GM18498 (cell line): Measurements from ENCODE around the gene ALKBH5.

ENCODE experiments used
- ATAC-seq: cut with Tn5 transposase; IDR thresholded peaks from one replicate; pipeline ENCODE4 v1.9.1; 2021; ENCODE audit warnings: mild to moderate bottlenecking, moderate library complexity; ENCODE audit not compliant: unreplicated experiment

The ALKBH5 gene

DNA sequence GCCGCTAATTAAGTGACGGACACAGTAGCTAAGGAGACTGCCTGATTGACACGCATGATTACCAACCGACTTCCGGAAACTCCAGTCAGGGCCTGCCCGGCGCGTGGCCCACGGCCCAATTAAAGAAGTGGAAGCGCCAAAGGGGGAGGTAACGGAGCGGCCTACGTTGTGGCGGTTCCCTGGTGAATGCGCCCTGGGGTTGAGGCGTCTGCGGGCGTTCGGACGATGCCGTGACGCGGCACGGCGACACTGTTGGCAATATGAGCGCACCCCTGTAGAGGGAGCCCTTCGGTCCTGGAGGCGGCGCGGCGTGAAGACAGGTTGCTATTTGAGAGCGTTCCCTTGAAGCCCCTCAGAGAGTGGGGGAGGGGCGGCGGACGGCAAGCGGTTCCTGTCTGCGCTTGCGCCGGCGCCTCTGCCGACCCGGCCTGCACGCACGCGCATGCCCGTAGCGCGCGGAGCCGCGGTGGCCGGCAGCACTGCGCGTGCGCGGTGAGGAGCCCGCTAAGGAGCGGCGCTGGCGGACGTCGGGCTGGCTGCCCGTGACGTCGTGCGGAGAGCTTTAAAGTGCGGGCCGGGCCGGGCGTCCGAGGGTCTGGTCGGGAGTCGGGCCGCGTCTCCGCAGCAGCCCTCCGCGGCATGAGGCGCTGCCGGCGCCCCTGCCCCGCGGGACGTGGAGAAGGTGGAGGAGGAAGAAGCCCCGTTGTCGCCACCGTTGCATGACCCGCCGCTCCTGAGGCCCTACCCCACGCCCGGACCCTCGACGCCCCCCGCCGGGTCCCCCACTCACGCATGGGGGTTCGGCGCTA, at the start of gene ALKBH5:
Gene ALKBH5, plus strand, starts transcription at position 495 of the 809 bp plus-strand sequence. CDS start 416 bp downstream, outside the sequence.
- ATAC-seq = peak; percentile 79

DNA sequence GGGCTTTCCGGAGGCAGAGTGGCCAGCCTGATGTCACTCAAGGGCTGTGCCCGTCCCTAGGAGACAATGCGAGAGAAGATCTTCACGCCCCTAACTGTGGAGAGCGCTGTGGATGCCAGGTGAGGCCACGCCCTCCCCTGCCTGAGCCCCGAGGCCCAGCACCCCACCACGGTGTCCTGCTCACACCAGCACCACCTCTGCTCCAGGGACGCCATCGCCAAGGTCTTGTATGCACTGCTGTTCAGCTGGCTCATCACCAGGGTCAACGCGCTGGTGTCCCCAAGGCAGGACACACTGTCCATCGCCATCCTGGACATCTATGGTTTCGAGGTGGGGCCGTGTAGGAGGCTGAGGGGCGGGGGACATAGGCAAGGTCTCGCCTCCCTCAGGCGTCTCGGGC, 47.3 kb upstream of the ALKBH5 start:
- ATAC-seq = no peak

DNA sequence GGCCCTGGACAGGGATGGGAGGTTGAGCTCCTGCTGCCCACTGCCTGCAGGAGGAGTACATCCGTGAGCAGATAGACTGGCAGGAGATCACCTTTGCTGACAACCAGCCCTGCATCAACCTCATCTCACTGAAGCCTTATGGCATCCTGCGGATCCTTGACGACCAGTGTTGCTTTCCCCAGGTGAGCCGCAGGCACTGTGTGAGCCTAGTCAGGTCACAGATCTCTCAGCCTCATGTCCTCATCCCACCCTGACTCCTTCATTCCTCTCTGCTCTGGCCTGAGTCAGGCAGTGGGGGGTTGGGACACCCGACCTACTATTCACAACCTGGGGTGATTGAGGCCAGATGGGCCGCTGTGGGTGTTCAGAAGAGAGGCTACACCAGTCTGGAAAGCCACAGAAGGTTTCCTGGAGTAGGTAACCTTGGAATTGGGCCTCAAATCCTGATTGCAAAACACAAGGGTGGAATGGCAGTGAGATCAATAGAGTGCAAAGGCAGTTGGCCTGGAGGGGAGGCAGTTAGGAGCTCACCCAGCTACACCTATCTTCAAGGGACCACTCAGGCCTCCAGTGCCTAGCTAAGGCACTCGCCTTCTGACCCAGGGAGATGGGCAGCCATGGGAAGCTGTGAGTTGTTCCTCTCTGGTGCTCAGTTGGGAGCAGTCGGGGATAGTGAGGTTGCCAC, 45.4 kb upstream of the ALKBH5 start:
- no peak for ATAC-seq

DNA sequence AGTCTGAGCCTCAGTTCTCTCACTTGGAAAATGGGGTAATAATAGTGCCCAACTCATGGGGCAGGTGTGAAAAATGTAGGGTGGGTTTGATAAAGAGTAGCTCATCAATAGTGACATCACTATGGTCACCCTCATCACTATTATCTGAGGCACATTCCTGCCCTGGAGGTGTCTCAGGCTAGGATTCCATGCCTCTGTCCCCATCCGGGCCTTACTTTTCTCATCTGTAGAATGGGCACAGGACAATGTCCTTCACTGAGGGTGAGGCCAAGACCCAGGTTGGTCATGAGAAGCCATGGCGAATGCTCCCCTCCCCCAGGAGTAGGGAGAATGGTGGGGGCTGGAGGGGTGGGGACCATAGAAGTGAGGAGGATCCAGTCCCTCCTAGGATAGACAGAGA, 44.5 kb upstream of the ALKBH5 start:
- ATAC-seq = no peak

DNA sequence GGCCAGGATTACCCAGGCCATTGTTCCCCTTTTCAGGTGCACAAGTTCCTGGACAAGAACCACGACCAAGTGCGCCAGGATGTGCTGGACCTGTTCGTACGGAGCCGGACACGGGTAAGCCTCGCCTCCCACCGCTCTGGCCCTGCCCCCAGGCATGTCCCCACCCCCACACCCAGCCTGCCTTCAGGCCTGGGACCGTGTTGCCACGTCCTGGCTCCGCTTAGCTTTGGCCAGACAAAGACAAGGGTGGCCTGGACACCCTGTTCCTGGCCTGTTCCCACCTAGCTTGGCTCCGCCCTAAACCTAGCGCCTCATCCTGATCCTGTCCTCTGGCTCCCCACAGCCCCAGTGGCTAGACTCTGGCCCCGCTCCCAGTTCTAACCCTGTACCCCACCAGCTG, 44.1 kb upstream of the ALKBH5 start:
- ATAC-seq = no peak

DNA sequence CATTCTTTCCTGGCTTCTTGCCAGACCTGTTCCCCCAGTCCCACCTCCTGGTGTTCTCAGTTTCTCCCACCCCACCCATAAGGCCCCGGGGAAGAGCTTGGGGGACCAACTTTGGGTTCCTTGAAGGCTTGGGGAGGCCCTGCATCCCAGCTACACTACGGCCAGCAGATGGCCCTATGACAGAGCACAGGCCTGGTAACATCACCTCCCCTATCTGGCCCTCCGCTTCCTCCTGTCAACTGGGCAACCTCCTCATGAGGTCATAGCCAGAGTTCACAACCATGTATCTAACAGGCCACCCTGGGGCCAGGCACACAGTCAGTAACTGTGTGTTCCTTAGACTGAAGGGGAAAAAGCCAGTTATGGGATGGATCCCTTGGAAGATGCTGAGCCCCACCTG, 43.7 kb upstream of the ALKBH5 start:
- ATAC-seq = no peak

DNA sequence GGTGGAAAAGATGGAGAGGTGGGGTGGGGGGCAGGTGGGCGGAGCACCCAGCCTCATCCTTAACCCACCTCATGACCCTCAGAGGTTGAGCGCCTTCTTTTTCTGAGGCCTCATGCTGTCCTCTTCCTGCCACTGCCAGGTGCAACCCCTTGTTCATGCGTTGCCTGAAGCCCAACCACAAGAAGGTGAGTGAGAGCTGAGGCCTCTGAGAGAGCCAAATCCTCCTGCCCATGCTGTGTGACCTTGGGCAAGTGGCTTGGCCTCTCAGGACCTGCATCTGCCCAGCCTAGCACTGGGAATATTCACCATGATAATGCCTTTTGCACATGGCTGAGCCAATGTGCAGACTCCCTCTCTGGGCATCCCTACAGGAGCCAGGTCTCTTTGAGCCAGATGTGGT, 43.0 kb upstream of the ALKBH5 start:
- no peak for ATAC-seq

DNA sequence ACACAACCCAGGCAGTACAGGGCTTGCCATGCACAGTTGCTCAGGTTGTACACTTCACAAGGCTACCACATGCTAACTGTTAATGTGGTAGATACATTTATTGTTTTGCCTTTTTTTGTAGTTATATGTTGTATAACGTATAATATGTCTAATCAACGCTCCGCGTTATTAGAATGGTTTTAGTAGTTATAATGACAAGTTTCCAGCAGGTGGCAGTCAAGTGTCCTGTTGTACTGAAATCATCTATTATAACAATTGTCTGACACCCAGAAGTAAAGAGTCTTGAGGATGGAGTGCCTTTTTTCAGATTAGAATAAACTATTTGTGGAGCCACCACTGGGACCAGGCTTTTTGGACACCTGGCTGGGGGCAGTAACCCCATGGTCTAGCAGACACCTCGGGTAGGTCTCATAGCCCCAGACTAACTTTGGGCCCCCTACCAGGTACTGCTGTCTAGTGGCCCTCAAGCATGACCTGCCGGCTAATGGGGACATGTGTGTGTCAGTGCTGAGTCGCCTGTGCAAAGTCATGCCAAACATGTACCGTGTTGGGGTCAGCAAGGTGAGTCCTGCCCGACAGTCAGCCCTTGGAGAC, 42.3 kb upstream of the ALKBH5 start:
- ATAC-seq = no peak

DNA sequence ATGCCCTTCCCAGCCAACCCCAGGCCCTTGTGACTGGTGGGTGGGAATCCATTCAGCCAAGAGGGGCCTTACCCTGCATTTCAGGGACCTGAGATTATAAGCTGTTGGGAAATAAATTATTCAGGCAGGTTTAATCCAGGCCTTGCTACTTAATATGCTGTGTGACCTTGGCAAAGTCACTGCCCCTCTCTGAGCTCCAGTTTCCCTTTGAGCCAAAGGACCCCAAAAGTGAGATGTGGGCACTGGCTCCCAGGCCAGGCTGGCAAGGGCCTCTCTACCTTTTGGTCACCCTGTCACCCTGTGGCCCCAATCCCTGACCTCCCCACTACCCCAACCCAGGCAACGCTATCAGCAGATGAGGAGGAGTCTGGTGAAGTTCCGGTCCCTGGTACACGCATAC, 41.2 kb upstream of the ALKBH5 start:
- ATAC-seq = no peak

DNA sequence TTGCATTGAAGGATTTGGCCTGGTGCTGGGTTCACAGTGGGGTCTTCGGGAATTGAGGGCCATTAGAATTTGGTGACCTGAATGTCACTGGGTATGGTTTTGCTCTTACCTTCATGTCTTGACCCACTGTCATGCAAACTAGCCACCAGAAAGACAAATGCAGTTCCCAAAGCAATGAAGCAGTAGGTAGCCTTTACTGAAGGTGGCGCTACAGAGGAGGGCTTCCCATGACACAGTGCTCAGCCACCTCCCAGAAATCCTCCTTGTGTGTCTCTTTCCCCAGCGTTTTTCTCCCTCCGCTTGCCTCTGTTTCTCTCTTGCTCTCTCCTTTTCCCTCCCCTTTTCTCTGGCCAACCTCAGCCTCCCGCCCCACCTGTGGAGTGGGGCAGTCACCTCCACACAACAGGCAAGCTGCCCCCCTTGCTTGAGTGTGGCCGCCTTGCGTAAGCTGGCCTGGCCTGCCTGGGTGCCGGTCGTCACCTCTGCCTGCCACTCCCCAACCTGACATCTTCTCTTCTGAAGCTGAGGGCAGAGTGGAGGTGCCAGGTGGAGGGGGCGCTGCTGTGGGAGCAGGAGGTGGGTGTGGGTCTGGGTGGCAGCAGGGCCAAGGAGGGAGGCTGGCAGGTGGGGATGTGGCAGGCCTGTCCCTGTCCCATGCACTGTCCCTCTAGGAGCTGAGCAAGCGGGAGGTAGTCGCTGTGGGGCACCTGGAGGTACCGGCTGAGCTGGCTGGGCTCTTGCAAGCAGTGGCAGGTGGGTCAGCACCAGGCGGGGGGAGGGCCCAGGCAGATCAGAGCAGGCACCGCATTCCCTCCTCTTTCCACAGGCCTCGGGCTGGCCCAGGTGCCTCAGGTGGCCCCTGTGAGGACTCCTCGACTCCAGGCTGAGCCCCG, 40.3 kb upstream of the ALKBH5 start:
- no peak for ATAC-seq

DNA sequence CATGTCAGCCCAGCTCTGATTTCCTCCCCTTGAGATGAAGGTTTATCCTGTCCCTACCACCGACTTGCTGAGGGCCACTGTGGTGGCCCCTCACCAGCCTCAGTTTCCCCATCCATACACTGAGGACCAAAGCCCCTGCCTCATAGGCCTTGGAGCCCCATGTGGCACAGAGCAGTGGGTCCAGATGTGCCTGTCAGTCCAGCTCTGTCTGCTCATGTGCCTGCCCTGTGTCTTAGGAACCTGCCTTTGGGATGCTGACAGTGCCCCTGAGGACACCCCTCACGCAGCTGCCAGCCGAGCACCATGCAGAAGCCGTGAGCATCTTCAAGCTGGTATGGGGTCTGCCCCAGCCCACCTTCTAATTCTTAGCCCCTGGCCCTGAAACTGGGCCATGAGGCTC, 39.4 kb upstream of the ALKBH5 start:
- no peak for ATAC-seq

DNA sequence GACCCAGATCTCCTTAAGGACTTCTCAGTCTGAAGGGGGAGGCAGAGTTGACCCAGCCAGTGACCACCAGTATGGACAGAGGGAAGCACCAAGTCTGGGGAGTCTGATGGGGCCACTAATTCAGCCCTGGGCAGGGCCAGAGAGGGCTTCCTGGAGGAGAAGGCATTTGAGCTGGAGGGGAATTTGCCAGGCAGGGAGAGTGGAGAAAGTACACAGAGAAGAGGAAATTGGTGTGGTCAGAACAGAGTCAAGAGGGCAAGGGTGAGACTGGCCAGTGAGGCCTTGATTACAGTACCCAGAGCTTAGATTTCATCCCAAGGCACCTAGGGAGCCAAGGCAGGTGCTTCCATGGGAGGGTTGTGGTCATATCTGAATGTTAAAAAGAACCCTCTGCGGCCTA, 38.8 kb upstream of the ALKBH5 start:
- no peak for ATAC-seq

DNA sequence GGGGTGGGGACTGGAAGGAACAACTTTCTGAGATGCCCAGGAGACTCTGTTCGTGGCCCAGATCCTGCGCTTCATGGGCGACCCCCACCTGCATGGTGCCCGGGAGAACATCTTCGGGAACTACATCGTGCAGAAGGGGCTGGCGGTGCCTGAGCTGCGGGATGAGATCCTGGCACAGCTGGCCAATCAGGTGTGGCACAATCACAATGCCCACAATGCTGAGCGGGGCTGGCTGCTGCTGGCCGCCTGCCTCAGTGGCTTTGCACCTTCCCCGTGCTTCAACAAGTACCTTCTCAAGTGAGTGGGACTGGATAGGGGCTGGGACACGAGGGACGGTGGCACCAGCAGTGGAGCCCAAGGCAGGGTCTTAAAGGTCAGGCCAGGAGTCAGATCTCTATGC, 37.8 kb upstream of the ALKBH5 start:
- ATAC-seq = no peak

DNA sequence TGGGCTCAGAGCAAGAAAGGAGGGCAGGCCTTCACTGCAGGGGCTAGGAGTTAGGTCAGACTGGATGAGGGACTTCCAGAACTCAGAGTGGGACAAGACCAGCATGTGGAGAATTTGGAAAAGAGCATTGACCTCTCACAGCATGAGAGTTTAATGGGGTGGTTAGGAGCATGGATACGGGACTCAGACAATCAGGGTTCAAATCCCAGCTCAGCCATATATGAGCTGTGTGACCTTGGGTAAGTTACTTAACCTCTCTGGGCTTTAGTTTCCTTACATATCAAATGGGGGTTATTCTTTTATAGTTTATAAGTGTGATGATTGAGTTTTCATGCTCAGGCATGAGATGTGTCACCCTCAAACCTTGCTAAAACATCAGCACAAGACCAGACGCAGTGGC, 37.4 kb upstream of the ALKBH5 start:
- ATAC-seq = no peak

DNA sequence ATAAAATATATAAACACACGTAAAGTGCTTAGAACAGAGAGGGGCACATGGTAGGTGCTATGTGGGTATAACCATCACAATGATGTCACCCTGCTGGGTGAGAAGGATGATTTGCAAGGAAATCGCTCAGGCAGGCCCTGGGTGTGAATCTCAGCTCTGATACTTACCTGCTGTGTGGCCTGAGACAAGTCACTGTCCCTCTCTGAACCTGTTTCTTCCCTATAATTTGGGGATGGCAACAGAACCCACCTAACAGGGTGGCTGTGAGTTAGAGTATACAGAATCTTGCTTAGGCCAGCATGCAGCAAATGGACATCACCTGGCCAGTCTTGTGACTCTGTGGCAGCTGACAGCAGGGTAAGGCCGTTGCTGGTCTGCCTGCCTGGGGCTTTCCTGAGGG, 36.6 kb upstream of the ALKBH5 start:
- ATAC-seq = no peak

DNA sequence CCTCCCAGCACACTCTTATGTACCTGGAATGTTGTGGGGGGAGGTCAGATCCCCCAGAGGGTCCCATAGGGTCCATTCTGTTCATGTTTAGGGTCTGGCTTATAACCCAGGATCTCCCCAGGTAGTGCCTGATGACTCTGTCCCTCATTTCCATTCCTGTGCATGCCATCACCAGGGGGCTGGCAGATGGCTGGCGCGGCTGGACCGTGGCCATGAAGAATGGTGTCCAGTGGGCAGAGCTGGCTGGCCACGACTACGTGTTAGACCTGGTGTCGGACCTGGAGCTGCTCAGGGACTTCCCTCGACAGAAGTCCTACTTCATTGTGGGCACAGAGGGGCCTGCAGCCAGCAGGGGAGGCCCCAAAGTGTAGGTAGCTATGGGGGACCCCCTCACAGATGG, 35.0 kb upstream of the ALKBH5 start:
- ATAC-seq = no peak

DNA sequence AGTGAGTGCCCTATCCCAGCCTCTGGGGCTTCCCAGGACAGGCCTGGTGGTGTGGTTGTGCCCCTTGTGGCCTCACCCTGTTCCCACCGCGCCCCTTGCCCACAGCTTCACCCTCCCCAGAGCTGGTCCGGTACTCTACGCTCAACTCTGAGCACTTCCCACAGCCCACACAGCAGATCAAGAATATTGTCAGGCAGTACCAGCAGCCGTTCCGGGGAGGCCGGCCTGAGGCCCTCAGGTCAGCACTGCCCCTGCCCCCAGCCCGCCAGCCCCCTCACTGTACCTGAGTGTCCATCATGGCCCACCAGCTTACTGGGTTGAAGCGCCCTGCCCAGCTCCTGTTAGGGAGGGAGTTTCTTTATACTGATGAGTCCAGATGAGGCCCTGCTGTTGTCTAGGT, 32.3 kb upstream of the ALKBH5 start:
- no peak for ATAC-seq

DNA sequence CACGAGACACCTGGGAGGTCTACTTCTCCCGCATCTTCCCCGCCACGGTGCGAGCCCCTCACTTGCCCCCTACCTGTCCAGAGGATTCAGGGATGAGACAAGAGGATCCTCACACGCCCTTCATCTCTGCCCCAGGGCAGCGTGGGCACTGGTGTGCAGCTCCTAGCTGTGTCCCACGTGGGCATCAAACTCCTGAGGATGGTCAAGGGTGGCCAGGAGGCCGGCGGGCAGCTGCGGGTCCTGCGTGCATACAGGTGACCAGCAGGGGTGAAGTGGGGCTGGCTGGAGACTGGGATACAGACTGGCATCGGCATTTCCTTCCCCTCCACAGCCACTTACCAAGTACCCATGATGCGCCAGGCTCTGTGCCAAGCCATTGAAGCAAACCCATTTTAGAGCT, 28.4 kb upstream of the ALKBH5 start:
- ATAC-seq = no peak

DNA sequence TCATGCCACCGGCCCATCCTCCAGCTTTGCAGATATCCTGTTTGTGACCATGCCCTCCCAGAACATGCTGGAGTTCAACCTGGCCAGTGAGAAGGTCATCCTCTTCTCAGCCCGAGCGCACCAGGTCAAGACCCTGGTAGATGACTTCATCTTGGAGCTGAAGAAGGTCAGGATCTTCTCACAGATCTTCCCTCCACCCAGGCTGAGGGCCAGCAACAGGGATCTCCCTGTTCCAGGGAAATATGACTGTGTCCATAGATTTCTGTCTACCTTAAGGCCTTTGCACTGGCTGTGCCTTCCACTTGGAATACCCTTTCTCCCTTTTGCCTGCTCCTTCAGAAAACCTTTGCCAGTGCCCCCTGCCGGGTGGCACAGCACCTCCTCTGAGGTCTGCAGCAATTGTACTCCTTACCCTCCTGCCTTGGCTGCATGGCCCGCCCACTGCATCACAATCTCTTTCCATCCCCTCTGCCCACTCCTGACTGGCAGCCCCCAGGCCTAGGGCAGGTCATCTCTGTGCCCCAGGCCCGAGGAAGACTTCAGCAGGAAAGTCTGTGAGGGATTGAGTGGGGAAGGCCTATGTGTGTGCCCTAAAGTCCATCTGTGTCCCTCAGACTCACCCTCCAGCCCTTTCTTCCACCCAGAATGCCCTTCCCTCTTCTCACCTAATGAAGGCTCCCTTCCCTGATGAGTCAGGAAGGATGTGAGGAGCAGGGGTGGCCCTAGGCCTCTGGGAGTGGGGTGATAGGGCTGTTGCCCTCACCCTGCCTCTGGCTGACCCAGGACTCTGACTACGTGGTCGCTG, 27.3 kb upstream of the ALKBH5 start:
- ATAC-seq = no peak

DNA sequence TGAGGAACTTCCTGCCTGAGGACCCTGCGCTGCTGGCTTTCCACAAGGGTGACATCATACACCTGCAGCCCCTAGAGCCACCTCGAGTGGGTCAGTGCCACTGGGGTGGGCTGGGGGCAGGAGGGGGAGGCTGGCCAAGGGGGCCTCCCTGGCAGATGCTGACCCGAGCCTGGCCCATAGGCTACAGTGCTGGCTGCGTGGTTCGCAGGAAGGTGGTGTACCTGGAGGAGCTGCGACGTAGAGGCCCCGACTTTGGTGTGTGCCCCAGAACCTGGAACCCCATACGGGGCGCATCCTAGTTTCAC, 26.7 kb upstream of the ALKBH5 start:
- no peak for ATAC-seq
